ENCODE results near the gene GSTA3. TPM values are rescaled to one million over a fixed set of nuclear protein-coding genes. Genes with fewer than 3 reads are reported as not detected.
"Not testable (repeated sequence)": the region's sequence is repeated elsewhere in the genome, so short reads cannot be mapped to it uniquely, and the experiment has no call there.

The GSTA3 gene
- total RNA-seq, 1 donor from 2014 or later = not detected

GRCh38 chr6:52872031-52872430 lies 37.5 kb downstream of the GSTA3 start:
- Histone ChIP-seq H3K36me3 (no peaks in the 10 kb centered on the region), H3K4me3 (no peak overlapping the region), H3K27ac (no peak overlapping the region), H3K27me3 (no peaks in the 10 kb centered on the region), H3K4me1 (no peaks in the 10 kb centered on the region), H3K9me3 (no peaks in the 10 kb centered on the region)
- TF ChIP-seq, protein P1, sequence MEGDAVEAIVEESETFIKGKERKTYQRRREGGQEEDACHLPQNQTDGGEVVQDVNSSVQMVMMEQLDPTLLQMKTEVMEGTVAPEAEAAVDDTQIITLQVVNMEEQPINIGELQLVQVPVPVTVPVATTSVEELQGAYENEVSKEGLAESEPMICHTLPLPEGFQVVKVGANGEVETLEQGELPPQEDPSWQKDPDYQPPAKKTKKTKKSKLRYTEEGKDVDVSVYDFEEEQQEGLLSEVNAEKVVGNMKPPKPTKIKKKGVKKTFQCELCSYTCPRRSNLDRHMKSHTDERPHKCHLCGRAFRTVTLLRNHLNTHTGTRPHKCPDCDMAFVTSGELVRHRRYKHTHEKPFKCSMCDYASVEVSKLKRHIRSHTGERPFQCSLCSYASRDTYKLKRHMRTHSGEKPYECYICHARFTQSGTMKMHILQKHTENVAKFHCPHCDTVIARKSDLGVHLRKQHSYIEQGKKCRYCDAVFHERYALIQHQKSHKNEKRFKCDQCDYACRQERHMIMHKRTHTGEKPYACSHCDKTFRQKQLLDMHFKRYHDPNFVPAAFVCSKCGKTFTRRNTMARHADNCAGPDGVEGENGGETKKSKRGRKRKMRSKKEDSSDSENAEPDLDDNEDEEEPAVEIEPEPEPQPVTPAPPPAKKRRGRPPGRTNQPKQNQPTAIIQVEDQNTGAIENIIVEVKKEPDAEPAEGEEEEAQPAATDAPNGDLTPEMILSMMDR (IDR thresholded peaks at IDR 0.05) = no peak
- no peak for TF ChIP-seq POLR2A (IDR thresholded peaks at IDR 0.05)
- TF ChIP-seq POLR2AphosphoS5 (IDR thresholded peaks at IDR 0.05; ENCODE audit: insufficient read depth in 1 of 2, low read depth in 1 of 2) = no peak
- intact Hi-C loops (cut with DNase I) = no loop called here
- DNase-seq (ENCODE audit: extremely low spot score in 2 of 2) = no peak

- H3K4me3 ChIP-seq = no peak overlapping the region
- intact Hi-C loops (cut with DNase I) = no loop called here
- H3K27ac ChIP-seq = no peak overlapping the region
- no peaks in the 10 kb centered on the region for H3K4me1 ChIP-seq
- no peak for DNase-seq (ENCODE audit: extremely low spot score in 2 of 2)
- H3K9me3 ChIP-seq = no peaks in the 10 kb centered on the region
- H3K27me3 ChIP-seq = no peaks in the 10 kb centered on the region
- no peaks in the 10 kb centered on the region for H3K36me3 ChIP-seq
- TF ChIP-seq POLR2AphosphoS5 (IDR thresholded peaks at IDR 0.05; ENCODE audit: insufficient read depth in 1 of 2, low read depth in 1 of 2) = no peak
- TF ChIP-seq, protein P1 (IDR thresholded peaks at IDR 0.05) = no peak
- TF ChIP-seq POLR2A (IDR thresholded peaks at IDR 0.05) = no peak
These were observed 37.9 kb downstream of the GSTA3 start for GRCh38 chr6:52871621-52872020.

DNA sequence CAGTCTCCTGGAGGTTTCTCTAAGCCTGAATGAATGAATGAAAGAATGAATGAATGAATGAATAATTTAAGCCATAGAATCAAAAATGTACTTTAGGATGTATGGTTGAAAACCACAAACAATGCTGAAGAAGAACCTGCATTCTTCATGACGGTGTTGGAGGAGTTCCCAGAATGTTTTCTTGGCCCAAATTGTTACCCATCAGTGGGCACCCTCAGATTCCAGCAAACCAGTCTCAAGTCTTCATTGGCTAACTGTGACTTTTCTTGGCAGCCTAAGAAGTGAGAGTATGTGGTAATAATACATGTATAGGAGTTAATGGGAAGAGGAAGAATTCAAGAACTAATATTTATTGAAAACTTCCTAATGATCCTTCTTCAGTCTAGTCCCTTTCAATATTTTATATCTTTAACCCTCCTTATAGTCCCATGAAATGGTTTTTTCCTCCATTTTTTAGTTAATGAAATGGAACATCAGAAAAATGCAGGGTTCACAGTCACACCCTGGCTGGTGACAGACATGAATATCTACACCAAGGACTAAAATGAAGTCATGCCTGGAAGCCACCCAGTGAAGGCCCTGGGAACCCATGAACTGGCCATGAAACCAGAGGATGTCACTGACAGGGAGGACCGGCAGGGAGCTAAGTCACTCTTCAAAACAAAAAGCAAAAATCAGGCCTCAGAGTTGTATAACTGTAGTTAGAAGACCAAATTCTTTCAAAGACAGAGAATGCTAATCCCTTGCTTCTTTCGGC lies 39.0 kb downstream of the GSTA3 start:
- H3K36me3 ChIP-seq; H3K27me3 ChIP-seq; intact Hi-C loops (cut with DNase I); DNase-seq (ENCODE audit: extremely low spot score in 2 of 2); H3K4me1 ChIP-seq; H3K9me3 ChIP-seq; H3K27ac ChIP-seq; H3K4me3 ChIP-seq: not testable (repeated sequence)

- H3K4me1 ChIP-seq; H3K27ac ChIP-seq; intact Hi-C loops (cut with DNase I); H3K27me3 ChIP-seq; H3K36me3 ChIP-seq; H3K4me3 ChIP-seq; H3K9me3 ChIP-seq; DNase-seq (ENCODE audit: extremely low spot score in 2 of 2): not testable (repeated sequence)
These were observed 40.6 kb downstream of the GSTA3 start for GRCh38 chr6:52868899-52869298.

- DNase-seq (ENCODE audit: extremely low spot score in 2 of 2) = no peak
- Histone ChIP-seq H3K27me3 (no peaks in the 10 kb centered on the region), H3K4me3 (no peak overlapping the region), H3K9me3 (no peaks in the 10 kb centered on the region), H3K27ac (no peak overlapping the region), H3K4me1 (no peaks in the 10 kb centered on the region), H3K36me3 (no peaks in the 10 kb centered on the region)
- intact Hi-C loops (cut with DNase I) = no loop called here
- no peak for TF ChIP-seq POLR2A (IDR thresholded peaks at IDR 0.05)
- no peak for TF ChIP-seq POLR2AphosphoS5 (IDR thresholded peaks at IDR 0.05; ENCODE audit: insufficient read depth in 1 of 2, low read depth in 1 of 2)
- TF ChIP-seq, protein P1 (IDR thresholded peaks at IDR 0.05) = no peak
These were observed 41.3 kb downstream of the GSTA3 start for GRCh38 chr6:52868240-52868639.

- H3K9me3 ChIP-seq; H3K27ac ChIP-seq; H3K27me3 ChIP-seq; H3K4me3 ChIP-seq; intact Hi-C loops (cut with DNase I); DNase-seq (ENCODE audit: extremely low spot score in 2 of 2); H3K36me3 ChIP-seq; H3K4me1 ChIP-seq: not testable (repeated sequence)
These were observed 48.3 kb downstream of the GSTA3 start for GRCh38 chr6:52861151-52861550.
